Duodenal mucosa (tissue), 2 donors: Measurements from ENCODE around the gene COL5A1.

Experiments
- H3K27ac ChIP-seq: one replicate; pipeline ENCODE4 v1.7.0; 2013; ENCODE audit warnings: low read depth, low read length
- H3K27me3 ChIP-seq, 2 donors: one replicate each; pipeline ENCODE4 v1.7.0; 2013; ENCODE audit warnings: low read length in 2 of 2, control low read depth in 1 of 2; ENCODE audit not compliant: insufficient read depth in 2 of 2, control insufficient read depth in 1 of 2
- H3K36me3 ChIP-seq, 2 donors: one replicate each; pipeline ENCODE4 v1.7.0; 2013; ENCODE audit warnings: low read length in 2 of 2, control low read depth in 1 of 2; ENCODE audit not compliant: insufficient read depth in 2 of 2, control insufficient read depth in 1 of 2
- H3K4me1 ChIP-seq, 2 donors: one replicate each; pipeline ENCODE4 v1.7.0; 2013; ENCODE audit warnings: low read length in 2 of 2, control low read depth in 1 of 2; ENCODE audit not compliant: insufficient read depth in 2 of 2, control insufficient read depth in 1 of 2
- H3K4me3 ChIP-seq, 2 donors: one replicate each; pipeline ENCODE4 v1.7.0; 2013; ENCODE audit warnings: low read length in 2 of 2, low read depth in 1 of 2
- H3K9ac ChIP-seq, 2 donors: one replicate each; pipeline ENCODE4 v1.7.0; 2013; ENCODE audit warnings: low read length in 2 of 2, low read depth in 1 of 2
- H3K9me3 ChIP-seq, 2 donors: one replicate each; pipeline ENCODE4 v1.7.0; 2013; ENCODE audit warnings: low read length in 2 of 2, control low read depth in 1 of 2; ENCODE audit not compliant: control insufficient read depth in 1 of 2

The COL5A1 gene

DNA sequence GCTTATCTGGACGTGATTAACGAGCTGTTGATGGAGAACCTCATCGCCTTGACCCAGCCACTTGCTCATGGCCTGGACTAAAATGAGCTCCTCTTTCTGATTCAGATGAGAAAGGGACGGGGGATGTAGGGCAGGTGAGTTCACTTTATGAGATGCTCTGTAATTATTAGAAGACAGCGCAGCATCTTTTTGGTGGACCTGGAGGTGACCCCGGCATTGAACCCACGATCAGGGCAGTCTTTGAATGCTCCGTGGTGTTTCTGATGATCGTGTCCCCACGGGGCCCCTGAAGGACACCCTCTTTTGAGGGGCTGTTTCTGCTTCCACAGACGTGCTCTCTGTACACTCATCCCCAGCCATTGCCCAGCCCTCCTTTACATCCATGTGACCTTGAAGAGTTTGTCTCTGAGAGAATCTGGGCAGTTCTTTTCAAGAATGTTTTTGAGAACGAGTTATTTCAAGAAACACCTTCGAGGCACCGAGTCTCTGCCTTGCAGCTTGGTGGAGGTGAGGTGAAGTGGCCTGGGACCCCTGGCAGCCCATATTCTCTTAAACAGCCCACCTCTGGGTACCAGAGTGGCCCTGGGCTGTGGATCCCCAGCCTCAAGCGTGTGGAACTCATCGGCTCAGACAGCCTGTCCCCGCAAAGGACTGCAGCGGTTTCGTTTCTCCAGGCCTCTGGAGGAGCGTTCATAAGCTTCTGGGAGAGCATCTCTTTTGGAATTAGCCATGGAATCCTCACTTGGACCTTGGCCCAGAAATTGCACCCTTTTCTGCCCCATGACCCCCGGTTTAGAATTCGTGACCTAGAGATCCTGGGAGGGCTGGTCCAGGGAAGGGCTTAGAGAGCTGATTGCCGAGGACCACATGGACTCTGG is 50.3 kb downstream of the COL5A1 start:
- Histone ChIP-seq H3K27me3 (no peaks in the 10 kb centered on the region), H3K36me3 (no peaks in the 10 kb centered on the region), H3K27ac (no peak overlapping the region), H3K4me3 (no peak overlapping the region), H3K9ac (no peak overlapping the region), H3K9me3 (no peaks in the 10 kb centered on the region), H3K4me1 (peaks cover 0 to 3% of the 10 kb centered on the region in 2 donors)

DNA sequence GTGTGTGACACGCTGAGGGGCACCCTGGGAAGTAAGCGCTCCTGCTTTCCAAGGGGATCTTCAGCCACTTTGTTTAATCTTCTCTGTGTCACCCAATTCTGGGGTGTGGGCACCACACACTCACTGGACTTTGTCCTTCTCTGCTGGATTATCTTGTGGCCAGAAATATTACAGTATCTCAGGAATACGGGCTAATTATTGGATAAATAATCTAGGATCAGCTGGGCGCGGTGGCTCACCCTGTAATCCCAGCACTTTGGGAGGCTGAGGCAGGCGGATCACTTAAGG is 50.9 kb downstream of the COL5A1 start:
- Histone ChIP-seq H3K4me3 (no peak overlapping the region), H3K27ac (no peak overlapping the region), H3K27me3 (no peaks in the 10 kb centered on the region), H3K9ac (no peak overlapping the region), H3K9me3 (no peaks in the 10 kb centered on the region), H3K36me3 (no peaks in the 10 kb centered on the region), H3K4me1 (peaks cover 0 to 3% of the 10 kb centered on the region in 2 donors)

- Histone ChIP-seq H3K9ac (no peak overlapping the region), H3K4me3 (no peak overlapping the region), H3K36me3 (no peaks in the 10 kb centered on the region), H3K9me3 (no peaks in the 10 kb centered on the region), H3K27me3 (no peaks in the 10 kb centered on the region), H3K4me1 (peaks cover 0 to 3% of the 10 kb centered on the region in 2 donors), H3K27ac (no peak overlapping the region)
These were observed 51.4 kb downstream of the COL5A1 start for GRCh38 chr9:134693011-134693410.

- no peaks in the 10 kb centered on the region for H3K36me3 ChIP-seq
- H3K9me3 ChIP-seq, result no peaks in the 10 kb centered on the region
- H3K4me1 ChIP-seq, result peaks cover 0 to 4% of the 10 kb centered on the region in 2 donors
- H3K27ac ChIP-seq, result no peak overlapping the region
- H3K27me3 ChIP-seq, result no peaks in the 10 kb centered on the region
- no peak overlapping the region for H3K9ac ChIP-seq
- no peak overlapping the region for H3K4me3 ChIP-seq
These were observed 52.2 kb downstream of the COL5A1 start for GRCh38 chr9:134693641-134694367.

- H3K27ac ChIP-seq, result no peak overlapping the region
- H3K27me3 ChIP-seq, result no peaks in the 10 kb centered on the region
- peaks cover 0 to 6% of the 10 kb centered on the region in 2 donors for H3K4me1 ChIP-seq
- H3K4me3 ChIP-seq, result no peak overlapping the region
- H3K9ac ChIP-seq, result no peak overlapping the region
- H3K9me3 ChIP-seq, result no peaks in the 10 kb centered on the region
- no peaks in the 10 kb centered on the region for H3K36me3 ChIP-seq
These were observed 52.7 kb downstream of the COL5A1 start for GRCh38 chr9:134694368-134694665.

GRCh38 chr9:134694714-134695113 is 53.1 kb downstream of the COL5A1 start:
- peaks cover 0 to 6% of the 10 kb centered on the region in 2 donors for H3K4me1 ChIP-seq
- H3K9me3 ChIP-seq, result no peaks in the 10 kb centered on the region
- no peak overlapping the region for H3K27ac ChIP-seq
- H3K9ac ChIP-seq, result no peak overlapping the region
- no peaks in the 10 kb centered on the region for H3K27me3 ChIP-seq
- H3K4me3 ChIP-seq, result no peak overlapping the region
- no peaks in the 10 kb centered on the region for H3K36me3 ChIP-seq

- no peak overlapping the region for H3K27ac ChIP-seq
- peaks cover 0 to 3% of the 10 kb centered on the region in 2 donors for H3K4me1 ChIP-seq
These were observed 53.5 kb downstream of the COL5A1 start for GRCh38 chr9:134695144-134695543.

DNA sequence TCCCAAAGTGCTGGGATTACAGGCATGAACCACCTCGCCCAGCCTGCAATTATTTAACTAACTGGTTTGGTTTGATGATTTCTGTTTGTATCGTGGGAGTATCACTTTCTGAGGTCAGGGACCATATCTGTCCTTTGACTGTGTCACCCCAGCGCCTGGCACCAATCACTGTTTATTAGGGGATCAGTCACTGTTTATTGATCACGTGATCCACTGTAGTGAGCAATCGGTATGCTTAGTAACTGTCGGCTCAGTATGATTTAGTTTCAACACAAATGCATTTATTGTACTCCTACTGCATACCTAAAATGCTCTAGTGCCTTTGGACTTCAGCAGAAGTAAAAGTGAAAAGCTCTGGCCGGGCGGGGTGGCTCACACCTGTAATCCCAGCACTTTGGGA is 54.8 kb downstream of the COL5A1 start:
- H3K36me3 ChIP-seq, result no peaks in the 10 kb centered on the region
- no peaks in the 10 kb centered on the region for H3K27me3 ChIP-seq

More at GRCh38 chr9:134695144-134695543, 53.5 kb downstream of the COL5A1 start:
- H3K36me3 ChIP-seq, result no peaks in the 10 kb centered on the region
- H3K9ac ChIP-seq, result no peak overlapping the region
- H3K9me3 ChIP-seq, result no peaks in the 10 kb centered on the region
- no peak overlapping the region for H3K4me3 ChIP-seq
- no peaks in the 10 kb centered on the region for H3K27me3 ChIP-seq

GRCh38 chr9:134698111-134698510 is 56.5 kb downstream of the COL5A1 start:
- no peak overlapping the region for H3K4me3 ChIP-seq
- H3K9me3 ChIP-seq, result no peaks in the 10 kb centered on the region
- no peaks in the 10 kb centered on the region for H3K36me3 ChIP-seq
- no peaks in the 10 kb centered on the region for H3K27me3 ChIP-seq
- no peak overlapping the region for H3K27ac ChIP-seq
- H3K4me1 ChIP-seq, result peaks cover 0 to 3% of the 10 kb centered on the region in 2 donors
- H3K9ac ChIP-seq, result no peak overlapping the region

More for the DNA sequence above, 54.8 kb downstream of the COL5A1 start:
- Histone ChIP-seq H3K4me3 (no peak overlapping the region), H3K27ac (no peak overlapping the region), H3K9ac (no peak overlapping the region), H3K4me1 (peaks cover 0 to 3% of the 10 kb centered on the region in 2 donors), H3K9me3 (no peaks in the 10 kb centered on the region)

- peaks cover 0 to 3% of the 10 kb centered on the region in 2 donors for H3K4me1 ChIP-seq
- no peak overlapping the region for H3K9ac ChIP-seq
- H3K9me3 ChIP-seq, result no peaks in the 10 kb centered on the region
- H3K36me3 ChIP-seq, result no peaks in the 10 kb centered on the region
- no peaks in the 10 kb centered on the region for H3K27me3 ChIP-seq
- no peak overlapping the region for H3K27ac ChIP-seq
- no peak overlapping the region for H3K4me3 ChIP-seq
These were observed 57.2 kb downstream of the COL5A1 start for GRCh38 chr9:134698587-134699342.
